HCT116 (cell line): ENCODE measurements around the gene EMILIN1. TPM values are rescaled to one million over a fixed set of nuclear protein-coding genes. Genes with fewer than 3 reads are reported as not detected.

Experiments used
- ATAC-seq: fragments of 200-7000 bp; cut with Tn5 transposase; 2 replicates; pipeline ENCODE4 v1.9.1; 2020; ENCODE audit warnings: mild to moderate bottlenecking, moderate library complexity
- BruUV-seq: library from RNA; stranded (reverse); fragments of 400-500 nt; replicated peaks from 2 replicates; lab custom pipeline; 2021; lab: Mats Ljungman, UMichigan
- CTCF ChIA-PET: fragments of 300-600 bp; sonication (Branson Sonifier 250); formaldehyde crosslinking; loops from one replicate; lab custom pipeline; 2021; ENCODE audit warnings: antibody characterized with exemption; lab: Charles Lee
- POLR2A ChIA-PET: fragments of 300-600, 350-600 bp; sonication (Branson Sonifier 250); formaldehyde crosslinking; loops from one replicate; lab custom pipeline; 2021; ENCODE audit warnings: antibody characterized with exemption; lab: Charles Lee
- RAD21 ChIA-PET, 2 experiments: fragments of 300-600 bp; sonication (Branson Sonifier 250); formaldehyde crosslinking; loops; one replicate each; lab custom pipeline; 2023; ENCODE audit warnings: low total read pairs in 2 of 2; ENCODE audit not compliant: uncharacterized antibody in 2 of 2, unreplicated experiment in 2 of 2, low non-redundant PET in 1 of 2; lab: Charles Lee
- DNase-seq: peaks from one replicate; pipeline ENCODE4 v3.0.0-alpha.2; 2010; ENCODE audit warnings: low read depth, low spot score
- H2AFZ ChIP-seq: fragments of 200-600 bp; shearing (Covaris generic), sonication (generic); 2 replicates; pipeline ENCODE4 v1.6.1; 2017; ENCODE audit warnings: low read depth, mixed run types, mixed read lengths, antibody characterized with exemption, low read length; ENCODE audit not compliant: poor library complexity, severe bottlenecking
- H3K27ac ChIP-seq: 2 replicates; pipeline ENCODE4 v1.5.1; 2012; ENCODE audit warnings: low read depth, low read length
- H3K27me3 ChIP-seq: fragments of 200-600 bp; sonication (generic); 2 replicates; pipeline ENCODE4 v1.6.1; 2016; ENCODE audit warnings: mixed run types, low read length, mixed read lengths; ENCODE audit not compliant: insufficient read depth
- H3K36me3 ChIP-seq, 2 experiments: fragments of 200-500 bp in 1 of 2; fragments of 200-600 bp in 1 of 2; sonication (Bioruptor generic) in 1 of 2; sonication (generic) in 1 of 2; 2 replicates each; pipeline versions ENCODE4 v1.5.1 to v1.6.1; 2014 to 2016; ENCODE audit warnings: low read length in 2 of 2, inconsistent platforms in 1 of 2, mixed read lengths in 1 of 2, mixed run types in 1 of 2; ENCODE audit not compliant: insufficient read depth in 2 of 2, control insufficient read depth in 1 of 2
- H3K4me1 ChIP-seq, 2 experiments: fragments of 200-600 bp in 1 of 2; sonication (generic) in 1 of 2; 2 replicates each; pipeline versions ENCODE4 v1.5.1 to v1.6.1; 2012 to 2017; ENCODE audit warnings: low read length in 2 of 2, inconsistent platforms in 1 of 2, mild to moderate bottlenecking in 1 of 2, mixed read lengths in 1 of 2, mixed run types in 1 of 2, moderate library complexity in 1 of 2; ENCODE audit not compliant: insufficient read depth in 2 of 2, control insufficient read depth in 1 of 2
- H3K4me2 ChIP-seq: fragments of 200-600 bp; sonication (generic); 2 replicates; pipeline ENCODE4 v1.6.1; 2017; ENCODE audit warnings: mixed run types, low read length, mixed read lengths
- H3K4me3 ChIP-seq, 2 experiments: fragments of 200-600 bp in 1 of 2; sonication (generic) in 1 of 2; replicated peaks in 1 of 2; 2 replicates each; pipeline ENCODE4 v1.5.1; 2011 to 2016; ENCODE audit warnings: low read length in 2 of 2, control low read depth in 1 of 2, low read depth in 1 of 2, mild to moderate bottlenecking in 1 of 2, mixed read lengths in 1 of 2, mixed run types in 1 of 2
- H3K79me2 ChIP-seq: fragments of 200-600 bp; sonication (generic); 2 replicates; pipeline ENCODE4 v1.6.1; 2017; ENCODE audit warnings: mild to moderate bottlenecking, mixed run types, low read length, moderate library complexity, mixed read lengths; ENCODE audit not compliant: insufficient read depth
- H3K9ac ChIP-seq: fragments of 200-600 bp; sonication (generic); 2 replicates; pipeline ENCODE4 v1.6.1; 2016; ENCODE audit warnings: low read length, mixed read lengths
- H3K9me2 ChIP-seq: fragments of 200-600 bp; sonication (generic), shearing (Covaris generic); 2 replicates; pipeline ENCODE4 v1.6.1; 2017; ENCODE audit warnings: mixed run types, mild to moderate bottlenecking, moderate library complexity; ENCODE audit not compliant: insufficient read depth
- H3K9me3 ChIP-seq, 2 experiments: fragments of 200-500 bp in 1 of 2; fragments of 200-600 bp in 1 of 2; sonication (Bioruptor generic) in 1 of 2; sonication (generic) in 1 of 2; 2 replicates each; pipeline ENCODE4 v1.6.1; 2014 to 2017; ENCODE audit warnings: low read length in 2 of 2, mixed read lengths in 2 of 2, inconsistent platforms in 1 of 2, low read depth in 1 of 2, mild to moderate bottlenecking in 1 of 2, mixed run types in 1 of 2, moderate library complexity in 1 of 2; ENCODE audit not compliant: control insufficient read depth in 1 of 2, insufficient read depth in 1 of 2
- H4K20me1 ChIP-seq: fragments of 200-600 bp; sonication (generic), shearing (Covaris generic); 2 replicates; pipeline ENCODE4 v1.6.1; 2017; ENCODE audit warnings: mixed run types, mild to moderate bottlenecking, moderate library complexity; ENCODE audit not compliant: insufficient read depth
- CBX3 ChIP-seq: IDR thresholded peaks from 2 replicates; pipeline ENCODE4 v1.6.1; 2012; ENCODE audit warnings: low read depth
- CEBPB ChIP-seq: IDR thresholded peaks from 2 replicates; pipeline ENCODE4 v1.6.1; 2012; ENCODE audit warnings: low read depth
- EGR1 ChIP-seq: IDR thresholded peaks from 2 replicates; pipeline ENCODE4 v1.6.1; 2012; ENCODE audit warnings: low read depth
- ELF1 ChIP-seq: IDR thresholded peaks from 2 replicates; pipeline ENCODE4 v1.6.1; 2012; ENCODE audit warnings: low read depth, borderline replicate concordance
- EZH2phosphoT487 ChIP-seq: fragments of 200-600 bp; IDR thresholded peaks from 2 replicates; pipeline ENCODE4 v1.6.1; 2018; ENCODE audit warnings: antibody characterized with exemption, borderline replicate concordance
- JUND ChIP-seq: IDR thresholded peaks from 2 replicates; pipeline ENCODE4 v1.6.1; 2012
- POLR2AphosphoS5 ChIP-seq: IDR thresholded peaks from 2 replicates; pipeline ENCODE4 v1.6.1; 2011; ENCODE audit warnings: mild to moderate bottlenecking, low read depth, low read length, moderate library complexity
- SP1 ChIP-seq: IDR thresholded peaks from 2 replicates; pipeline ENCODE4 v1.6.1; 2012; ENCODE audit warnings: low read depth
- YY1 ChIP-seq: IDR thresholded peaks from 2 replicates; pipeline ENCODE4 v1.6.1; 2011; ENCODE audit warnings: low read length, low read depth, moderate library complexity, mild to moderate bottlenecking; ENCODE audit not compliant: insufficient replicate concordance; ENCODE audit errors: extremely low read depth
- ZFX ChIP-seq: fragments of 450-650 bp; IDR thresholded peaks from 2 replicates; pipeline ENCODE4 v1.6.1; 2017
- ZNF274 ChIP-seq: fragments of 200-500 bp; sonication (Bioruptor generic); IDR thresholded peaks from 2 replicates; pipeline ENCODE4 v1.6.1; 2014; ENCODE audit warnings: mild to moderate bottlenecking, low read depth, low read length, inconsistent platforms
- intact Hi-C: fragments of 100-400 bp; cut with micrococcal nuclease; formaldehyde crosslinking; loops from 2 replicates; pipeline ENCODE4 v1.10.0; 2022
- total RNA-seq: library from RNA; stranded (reverse); gene quantifications from one replicate; pipeline ENCODE4 v1.2.1, GENCODE V29; 2021; ENCODE audit not compliant: unreplicated experiment
- TF ChIP-seq, protein P1 (sequence below): IDR thresholded peaks from 2 replicates; pipeline ENCODE4 v1.6.1; 2011; ENCODE audit warnings: mild to moderate bottlenecking, low read length, moderate library complexity; ENCODE audit not compliant: insufficient replicate concordance; ENCODE audit errors: extremely low read depth
- TF ChIP-seq, protein P2 (sequence below), 3 experiments: fragments of 200-600 bp in 1 of 3; sonication (generic) in 1 of 3; IDR thresholded peaks in 2 of 3; conservative IDR thresholded peaks in 1 of 3; 2 replicates each; pipeline ENCODE4 v1.5.1; 2012 to 2017; ENCODE audit warnings: low read depth in 2 of 3, low read length in 2 of 3, antibody characterized with exemption in 1 of 3, borderline replicate concordance in 1 of 3, control low read depth in 1 of 3, mild to moderate bottlenecking in 1 of 3, mixed read lengths in 1 of 3, mixed run types in 1 of 3, moderate library complexity in 1 of 3; ENCODE audit not compliant: insufficient read depth in 1 of 3
- TF ChIP-seq, protein P3 (sequence below): IDR thresholded peaks from 2 replicates; pipeline ENCODE4 v1.6.1; 2012; ENCODE audit warnings: low read depth

The EMILIN1 gene
- total RNA-seq, 1 experiment from 2014 or later: 0.59 TPM

DNA sequence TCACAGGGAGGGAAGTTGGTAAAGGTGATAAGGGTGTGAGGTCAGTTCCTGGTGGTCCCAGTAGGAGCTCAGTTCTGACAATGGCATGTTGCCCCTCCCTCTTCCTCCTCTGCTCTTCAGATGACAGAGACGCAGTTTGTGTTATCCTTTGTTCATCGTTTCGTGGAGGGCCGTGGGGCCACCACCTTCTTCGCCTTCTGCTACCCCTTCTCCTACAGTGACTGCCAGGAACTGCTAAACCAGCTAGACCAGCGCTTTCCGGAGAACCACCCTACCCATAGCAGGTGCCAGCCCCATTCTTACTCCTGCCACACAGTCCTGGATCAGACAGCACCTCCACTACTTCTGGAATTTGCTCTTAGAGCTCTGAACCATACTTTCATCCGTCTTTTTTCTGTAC lies 24.6 kb upstream of the EMILIN1 start:
- no TSS peak for BruUV-seq
- TF ChIP-seq, protein P1, sequence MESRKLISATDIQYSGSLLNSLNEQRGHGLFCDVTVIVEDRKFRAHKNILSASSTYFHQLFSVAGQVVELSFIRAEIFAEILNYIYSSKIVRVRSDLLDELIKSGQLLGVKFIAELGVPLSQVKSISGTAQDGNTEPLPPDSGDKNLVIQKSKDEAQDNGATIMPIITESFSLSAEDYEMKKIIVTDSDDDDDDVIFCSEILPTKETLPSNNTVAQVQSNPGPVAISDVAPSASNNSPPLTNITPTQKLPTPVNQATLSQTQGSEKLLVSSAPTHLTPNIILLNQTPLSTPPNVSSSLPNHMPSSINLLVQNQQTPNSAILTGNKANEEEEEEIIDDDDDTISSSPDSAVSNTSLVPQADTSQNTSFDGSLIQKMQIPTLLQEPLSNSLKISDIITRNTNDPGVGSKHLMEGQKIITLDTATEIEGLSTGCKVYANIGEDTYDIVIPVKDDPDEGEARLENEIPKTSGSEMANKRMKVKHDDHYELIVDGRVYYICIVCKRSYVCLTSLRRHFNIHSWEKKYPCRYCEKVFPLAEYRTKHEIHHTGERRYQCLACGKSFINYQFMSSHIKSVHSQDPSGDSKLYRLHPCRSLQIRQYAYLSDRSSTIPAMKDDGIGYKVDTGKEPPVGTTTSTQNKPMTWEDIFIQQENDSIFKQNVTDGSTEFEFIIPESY: no peak
- TF ChIP-seq EZH2phosphoT487: no peak
- TF ChIP-seq, protein P2, sequence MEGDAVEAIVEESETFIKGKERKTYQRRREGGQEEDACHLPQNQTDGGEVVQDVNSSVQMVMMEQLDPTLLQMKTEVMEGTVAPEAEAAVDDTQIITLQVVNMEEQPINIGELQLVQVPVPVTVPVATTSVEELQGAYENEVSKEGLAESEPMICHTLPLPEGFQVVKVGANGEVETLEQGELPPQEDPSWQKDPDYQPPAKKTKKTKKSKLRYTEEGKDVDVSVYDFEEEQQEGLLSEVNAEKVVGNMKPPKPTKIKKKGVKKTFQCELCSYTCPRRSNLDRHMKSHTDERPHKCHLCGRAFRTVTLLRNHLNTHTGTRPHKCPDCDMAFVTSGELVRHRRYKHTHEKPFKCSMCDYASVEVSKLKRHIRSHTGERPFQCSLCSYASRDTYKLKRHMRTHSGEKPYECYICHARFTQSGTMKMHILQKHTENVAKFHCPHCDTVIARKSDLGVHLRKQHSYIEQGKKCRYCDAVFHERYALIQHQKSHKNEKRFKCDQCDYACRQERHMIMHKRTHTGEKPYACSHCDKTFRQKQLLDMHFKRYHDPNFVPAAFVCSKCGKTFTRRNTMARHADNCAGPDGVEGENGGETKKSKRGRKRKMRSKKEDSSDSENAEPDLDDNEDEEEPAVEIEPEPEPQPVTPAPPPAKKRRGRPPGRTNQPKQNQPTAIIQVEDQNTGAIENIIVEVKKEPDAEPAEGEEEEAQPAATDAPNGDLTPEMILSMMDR (IDR thresholded peaks at IDR 0.05 in 2 of 3, conservative IDR thresholded peaks at IDR 0.05 in 1 of 3; ENCODE audit: borderline replicate concordance in 1 of 3, insufficient read depth in 1 of 3, low read depth in 2 of 3, low read length in 2 of 3): no peak
- TF ChIP-seq, protein P3, sequence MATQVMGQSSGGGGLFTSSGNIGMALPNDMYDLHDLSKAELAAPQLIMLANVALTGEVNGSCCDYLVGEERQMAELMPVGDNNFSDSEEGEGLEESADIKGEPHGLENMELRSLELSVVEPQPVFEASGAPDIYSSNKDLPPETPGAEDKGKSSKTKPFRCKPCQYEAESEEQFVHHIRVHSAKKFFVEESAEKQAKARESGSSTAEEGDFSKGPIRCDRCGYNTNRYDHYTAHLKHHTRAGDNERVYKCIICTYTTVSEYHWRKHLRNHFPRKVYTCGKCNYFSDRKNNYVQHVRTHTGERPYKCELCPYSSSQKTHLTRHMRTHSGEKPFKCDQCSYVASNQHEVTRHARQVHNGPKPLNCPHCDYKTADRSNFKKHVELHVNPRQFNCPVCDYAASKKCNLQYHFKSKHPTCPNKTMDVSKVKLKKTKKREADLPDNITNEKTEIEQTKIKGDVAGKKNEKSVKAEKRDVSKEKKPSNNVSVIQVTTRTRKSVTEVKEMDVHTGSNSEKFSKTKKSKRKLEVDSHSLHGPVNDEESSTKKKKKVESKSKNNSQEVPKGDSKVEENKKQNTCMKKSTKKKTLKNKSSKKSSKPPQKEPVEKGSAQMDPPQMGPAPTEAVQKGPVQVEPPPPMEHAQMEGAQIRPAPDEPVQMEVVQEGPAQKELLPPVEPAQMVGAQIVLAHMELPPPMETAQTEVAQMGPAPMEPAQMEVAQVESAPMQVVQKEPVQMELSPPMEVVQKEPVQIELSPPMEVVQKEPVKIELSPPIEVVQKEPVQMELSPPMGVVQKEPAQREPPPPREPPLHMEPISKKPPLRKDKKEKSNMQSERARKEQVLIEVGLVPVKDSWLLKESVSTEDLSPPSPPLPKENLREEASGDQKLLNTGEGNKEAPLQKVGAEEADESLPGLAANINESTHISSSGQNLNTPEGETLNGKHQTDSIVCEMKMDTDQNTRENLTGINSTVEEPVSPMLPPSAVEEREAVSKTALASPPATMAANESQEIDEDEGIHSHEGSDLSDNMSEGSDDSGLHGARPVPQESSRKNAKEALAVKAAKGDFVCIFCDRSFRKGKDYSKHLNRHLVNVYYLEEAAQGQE: no peak
- no peak for TF ChIP-seq ELF1
- no peak for TF ChIP-seq POLR2AphosphoS5
- TF ChIP-seq ZFX: no peak
- no peak for TF ChIP-seq SP1
- TF ChIP-seq CBX3: no peak
- no peak for TF ChIP-seq ZNF274
- no peak for TF ChIP-seq YY1
- no peak for TF ChIP-seq CEBPB
- TF ChIP-seq EGR1: no peak
- TF ChIP-seq JUND: no peak
- Histone ChIP-seq H3K79me2 (no peaks in the 10 kb centered on the region), H3K36me3 (peaks cover 9 to 17% of the 10 kb centered on the region in 2 experiments; a peak in 2 of 4 replicates), H3K4me3 (no peak overlapping the region), H3K9ac (no peak overlapping the region), H3K4me1 (peaks cover 11 to 25% of the 10 kb centered on the region in 2 experiments), H3K9me2 (no peaks in the 10 kb centered on the region), H4K20me1 (no peaks in the 10 kb centered on the region), H3K4me2 (no peak overlapping the region), H2AFZ (no peak overlapping the region), H3K27ac (no peak overlapping the region), H3K9me3 (no peaks in the 10 kb centered on the region), H3K27me3 (no peaks in the 10 kb centered on the region)
- DNase-seq: no peak
- POLR2A ChIA-PET: no interaction called here
- CTCF ChIA-PET: no interaction called here
- ATAC-seq: no peak
- RAD21 ChIA-PET: no interaction called here
- intact Hi-C loops: no loop called here
